ENCODE data around the gene HSD17B13. TPM values are rescaled to one million over a fixed set of nuclear protein-coding genes. Genes with fewer than 3 reads are reported as not detected.

The HSD17B13 gene
- total and polyA plus RNA-seq, 2 experiments from 2014 or later: 0.15 TPM; not detected in 1

GRCh38 chr4:87370068-87370467, 47.4 kb upstream of the HSD17B13 start (continued):
- no peak for TF ChIP-seq REST (IDR thresholded peaks at IDR 0.05; ENCODE audit: unreplicated experiment)
- no peak for TF ChIP-seq CTCF (conservative IDR thresholded peaks at IDR 0.05; ENCODE audit: low read depth in 2 of 2)
- TF ChIP-seq STAT1 (IDR thresholded peaks at IDR 0.05; ENCODE audit: unreplicated experiment): no peak
- TF ChIP-seq EZH2phosphoT487 (IDR thresholded peaks at IDR 0.05; ENCODE audit: unreplicated experiment): no peak
- TF ChIP-seq ZNF331 (CRISPR knock-in tag; IDR thresholded peaks at IDR 0.05; ENCODE audit: low read depth): no peak
- no peak for TF ChIP-seq ZNF114 (CRISPR knock-in tag; IDR thresholded peaks at IDR 0.05)
- TF ChIP-seq CREB1 (CRISPR knock-in tag; IDR thresholded peaks at IDR 0.05; ENCODE audit: low read depth): no peak
- no peak for TF ChIP-seq ETS1 (IDR thresholded peaks at IDR 0.05)
- no peak for TF ChIP-seq EZH2 (IDR thresholded peaks at IDR 0.05; ENCODE audit: low read depth, unreplicated experiment)
- TF ChIP-seq JUNB (IDR thresholded peaks at IDR 0.05; ENCODE audit: unreplicated experiment): no peak

GRCh38 chr4:87366521-87367162, 44.0 kb upstream of the HSD17B13 start:
- Mint-ChIP-seq H3K27ac (no peak overlapping the region), H3K4me3 (no peak overlapping the region), H3K36me3 (ENCODE audit: low read depth) (peaks cover 34% of the 10 kb centered on the region), H3K4me1 (peaks cover 17% of the 10 kb centered on the region; the same call in 2 of the 3 replicates), H3K27me3 (ENCODE audit: insufficient read depth, low read depth, poor library complexity) (peaks cover 4% of the 10 kb centered on the region), H3K9me3 (no peaks in the 10 kb centered on the region)
- H3K4me1 ChIP-seq (ENCODE audit: insufficient read depth): peaks cover 9% of the 10 kb centered on the region; the same call in 1 of the 2 replicates
- no peaks in the 10 kb centered on the region for H3K27me3 ChIP-seq (ENCODE audit: insufficient read depth)
- H3K4me3 ChIP-seq: no peak overlapping the region
- H2AFZ ChIP-seq: no peak overlapping the region
- H3K9me2 ChIP-seq (ENCODE audit: insufficient read depth): no peaks in the 10 kb centered on the region
- peaks cover 11% of the 10 kb centered on the region; the same call in 1 of the 2 replicates for H3K36me3 ChIP-seq (ENCODE audit: insufficient read depth)
- no peaks in the 10 kb centered on the region for H3K79me2 ChIP-seq (replicated peaks; ENCODE audit: insufficient read depth)
- H3K4me2 ChIP-seq: no peak overlapping the region
- no peak overlapping the region for H3K27ac ChIP-seq (ENCODE audit: low read depth)
- ATAC-seq (no peak), DNase-seq (ENCODE audit: low spot score) (no peak)
- no peaks in the 10 kb centered on the region for H3F3A ChIP-seq (replicated peaks; ENCODE audit: low read depth)
- TF ChIP-seq CREB1 (CRISPR knock-in tag; IDR thresholded peaks at IDR 0.05; ENCODE audit: low read depth) (no peak), JUNB (IDR thresholded peaks at IDR 0.05; ENCODE audit: unreplicated experiment) (no peak), ZNF114 (CRISPR knock-in tag; IDR thresholded peaks at IDR 0.05) (no peak)
- no peaks in the 10 kb centered on the region for H4K20me1 ChIP-seq (replicated peaks; ENCODE audit: insufficient read depth)
